ENCODE data around the gene ERBIN. TPM values are rescaled to one million over a fixed set of nuclear protein-coding genes. Genes with fewer than 3 reads are reported as not detected.
"Not testable (repeated sequence)": the region's sequence is repeated elsewhere in the genome, so short reads cannot be mapped to it uniquely, and the experiment has no call there.

The ERBIN gene
- total and polyA plus RNA-seq, 2 of the 8 experiments (the other 6 are each of a cell fraction or from before 2014, with no cell fraction given): 7.7 to 33.2 TPM

- CTCF ChIA-PET (ENCODE audit: partially characterized antibody); H2AFZ ChIP-seq (ENCODE audit: low read length); H2BK20ac ChIP-seq (ENCODE audit: low read length); H2AK5ac ChIP-seq (ENCODE audit: low read depth, low read length); DNase-seq (ENCODE audit: low read depth in 1 of 2, low spot score in 2 of 2); H3K27ac ChIP-seq (ENCODE audit: low read depth, low read length); H2BK15ac ChIP-seq (ENCODE audit: low read length); H4K20me1 ChIP-seq (replicated peaks in 1 of 2; ENCODE audit: control insufficient read depth in 1 of 2, insufficient read depth in 2 of 2, low read length in 2 of 2); POLR2A ChIA-PET (ENCODE audit: partially characterized antibody); H3K27me3 ChIP-seq (replicated peaks in 1 of 4; ENCODE audit: control insufficient read depth in 3 of 4, extremely low read depth in 1 of 4, insufficient read depth in 3 of 4, low read length in 3 of 4); H3K23me2 ChIP-seq (ENCODE audit: low read depth, low read length); H3K36me3 ChIP-seq (ENCODE audit: control insufficient read depth in 2 of 4, insufficient read depth in 4 of 4, low read length in 3 of 4); H2BK12ac ChIP-seq (ENCODE audit: low read depth, low read length); H3K9me3 ChIP-seq (ENCODE audit: insufficient read depth in 2 of 2, low read depth in 1 of 2, low read length in 1 of 2); H2BK120ac ChIP-seq (replicated peaks; ENCODE audit: low read depth, low read length); H3K23ac ChIP-seq (ENCODE audit: insufficient read length); H3K18ac ChIP-seq (ENCODE audit: extremely low read depth, low read length); H2BK5ac ChIP-seq (ENCODE audit: low read depth, low read length); H3K79me1 ChIP-seq (ENCODE audit: low read depth, low read length); H3K9ac ChIP-seq (replicated peaks in 1 of 4; ENCODE audit: extremely low read depth in 1 of 4, low read depth in 3 of 4, low read length in 3 of 4); H3K4me2 ChIP-seq (ENCODE audit: insufficient read depth in 1 of 2, low read depth in 2 of 2, low read length in 2 of 2); H4K5ac ChIP-seq (ENCODE audit: insufficient read length, low read depth, low read length); H4K91ac ChIP-seq (replicated peaks; ENCODE audit: insufficient read length, low read length); H4K8ac ChIP-seq (ENCODE audit: extremely low read depth, insufficient read depth, low read length); H3K56ac ChIP-seq (replicated peaks; ENCODE audit: insufficient read length, low read depth, low read length); H3K4me3 ChIP-seq (ENCODE audit: extremely low read depth in 1 of 4, insufficient read depth in 2 of 4, low read depth in 3 of 4, low read length in 4 of 4); H3K14ac ChIP-seq (ENCODE audit: insufficient read length); H3K4me1 ChIP-seq (replicated peaks in 1 of 4; ENCODE audit: control insufficient read depth in 3 of 4, insufficient read depth in 4 of 4, low read length in 3 of 4); FAIRE-seq; H3K4ac ChIP-seq (replicated peaks; ENCODE audit: insufficient read length, low read depth, low read length): not testable (repeated sequence)
- 80% methylated on average over 2 of the region's 3 CpGs; no CpG with 5 or more reads in 1 of the 2 experiments for WGBS, 2 experiments (ENCODE audit: extremely low coverage in 1 of 2, insufficient coverage in 1 of 2, insufficient read length in 1 of 2, insufficient replicate concordance in 2 of 2, low coverage in 1 of 2, low lambda C conversion rate in 2 of 2, missing lambda C conversion rate in 1 of 2)
- peaks cover 1 to 80% of the 10 kb centered on the region in 2 experiments; a peak in 3 of 4 replicates for H3K79me2 ChIP-seq (ENCODE audit: control insufficient read depth in 1 of 2, insufficient read depth in 2 of 2, low read length in 2 of 2)
Observed at GRCh38 chr5:65972896-65973295, 46.5 kb downstream of the ERBIN start.
